CD4-positive, alpha-beta T cell treated with Interleukin-6 for 4 hours (primary cell): ENCODE results near the gene ATXN7.

Source experiments
- DNase-seq: peaks from one replicate; pipeline ENCODE4 v3.0.0-alpha.2; 2020; ENCODE audit warnings: mixed read lengths

Gene ATXN7

GRCh38 chr3:63967675-63968611, 104.3 kb downstream of the ATXN7 start:
- peak; percentile 51 for DNase-seq

DNA sequence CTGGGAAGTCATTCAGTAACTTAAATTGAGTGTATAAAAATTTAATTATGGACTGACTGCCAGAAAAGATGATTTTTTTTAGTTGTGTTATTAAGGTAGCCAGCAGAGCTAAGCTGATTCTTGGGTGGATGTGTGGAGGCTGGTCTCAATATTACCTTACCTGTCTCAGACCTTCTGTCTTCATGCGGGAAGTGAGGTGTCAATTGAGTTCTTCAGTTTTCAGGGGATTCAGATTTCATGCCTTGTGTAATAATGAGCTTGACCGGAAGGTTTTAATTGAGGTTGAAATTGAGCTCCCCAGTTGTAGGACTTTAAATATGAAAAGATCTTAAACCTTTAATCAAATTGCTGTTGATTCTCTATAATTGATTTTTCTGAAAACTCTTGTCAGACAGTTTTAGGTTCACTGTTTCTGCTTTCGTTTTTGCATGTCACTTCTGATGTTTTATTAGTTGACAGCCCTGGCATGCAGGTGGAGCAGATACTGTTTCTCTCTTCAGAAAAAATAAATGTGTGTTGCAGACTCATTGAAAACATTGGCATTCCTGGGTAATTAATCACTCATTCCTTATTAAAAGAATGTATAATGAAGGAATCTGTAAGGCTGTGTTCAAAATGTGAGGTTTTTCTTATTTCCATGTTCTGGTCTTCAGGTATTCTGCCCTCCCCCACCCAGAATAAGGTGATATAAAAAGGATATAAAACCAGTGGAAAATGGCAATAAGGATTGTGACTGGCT, 105.1 kb downstream of the ATXN7 start:
- DNase-seq = peak; percentile 22

GRCh38 chr3:63969876-63970275, 106.2 kb downstream of the ATXN7 start:
- no peak for DNase-seq

DNA sequence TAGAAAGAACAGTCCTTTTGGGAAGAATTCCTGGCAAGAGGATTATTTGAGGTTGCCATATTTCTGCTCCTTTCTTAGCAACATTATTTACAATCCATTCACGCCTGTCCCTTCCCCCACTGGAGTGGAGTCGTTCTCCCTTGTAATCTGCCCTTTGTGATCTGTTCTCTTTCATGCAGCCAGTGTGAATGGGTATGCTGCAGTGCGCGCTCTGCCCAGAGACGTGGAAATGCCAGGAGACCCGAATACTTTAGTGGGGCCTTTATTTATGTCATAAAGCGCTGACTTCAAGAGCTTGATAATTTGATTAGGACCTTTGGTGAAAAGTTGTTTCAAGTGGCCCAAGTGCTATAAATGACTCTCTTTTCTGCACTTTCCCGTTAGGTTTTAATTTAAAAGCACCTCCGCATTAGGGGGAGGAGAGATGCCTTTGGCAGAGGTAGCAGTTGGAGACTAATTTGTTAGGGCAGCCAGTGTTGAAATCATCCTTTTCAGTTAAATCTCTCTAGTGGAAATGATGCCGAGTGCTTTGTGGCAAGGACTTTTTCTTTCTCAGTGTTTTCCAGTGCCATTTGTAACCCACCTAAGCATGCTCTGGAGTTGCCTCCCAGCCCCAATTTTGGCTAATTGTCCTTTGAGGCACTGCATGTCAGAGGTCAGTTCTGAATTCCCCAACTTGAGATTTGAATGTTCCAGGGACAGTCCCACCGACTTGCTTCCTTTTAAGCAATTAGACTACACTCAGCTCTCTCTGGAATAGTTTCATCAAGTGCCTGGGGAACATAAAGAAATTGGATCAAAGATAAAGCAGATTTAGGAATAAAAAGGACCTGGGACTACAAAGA, 107.2 kb downstream of the ATXN7 start:
- peak; percentile 41 for DNase-seq

DNA sequence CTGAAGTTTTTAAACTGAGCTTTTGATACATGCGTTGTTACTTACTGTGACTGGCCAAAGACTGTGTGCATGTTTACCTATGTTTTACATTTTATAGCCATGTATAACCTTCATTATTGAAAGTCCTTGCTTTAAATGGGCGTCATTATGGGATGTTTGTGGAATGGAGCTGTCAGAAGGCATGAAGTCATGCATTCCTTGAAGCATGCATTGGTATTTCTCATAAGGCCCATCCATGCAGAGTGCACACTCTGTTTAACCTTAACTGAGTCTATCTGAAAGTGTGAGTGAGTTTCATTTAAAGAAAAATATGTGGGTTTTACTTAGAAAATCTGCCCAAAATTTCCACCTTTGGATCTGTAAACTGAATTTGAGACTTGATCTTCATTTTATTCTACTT, 108.5 kb downstream of the ATXN7 start:
- no peak for DNase-seq

DNA sequence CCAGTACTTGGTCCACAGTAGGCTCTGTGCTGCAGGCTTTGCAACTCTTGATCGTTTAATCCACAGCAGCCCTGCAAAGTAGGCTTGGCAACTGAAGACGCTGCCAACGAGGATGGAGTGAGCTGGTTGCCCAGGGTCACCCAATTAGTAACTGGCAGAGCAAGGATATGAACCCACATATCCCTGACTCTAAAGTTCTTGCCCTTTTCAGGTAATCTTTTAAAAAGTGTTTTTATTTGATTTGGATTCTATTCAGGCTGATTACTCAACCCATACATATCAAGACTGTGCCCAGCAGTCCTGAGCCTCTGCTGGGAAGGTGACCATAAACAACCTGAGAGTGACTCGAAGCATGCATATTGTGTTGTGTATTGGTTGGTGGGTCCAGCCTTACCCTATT, 109.3 kb downstream of the ATXN7 start:
- DNase-seq = no peak

GRCh38 chr3:63973406-63973805, 109.7 kb downstream of the ATXN7 start:
- DNase-seq = no peak

- DNase-seq = no peak
Observed at GRCh38 chr3:63974451-63974850, 110.8 kb downstream of the ATXN7 start.

DNA sequence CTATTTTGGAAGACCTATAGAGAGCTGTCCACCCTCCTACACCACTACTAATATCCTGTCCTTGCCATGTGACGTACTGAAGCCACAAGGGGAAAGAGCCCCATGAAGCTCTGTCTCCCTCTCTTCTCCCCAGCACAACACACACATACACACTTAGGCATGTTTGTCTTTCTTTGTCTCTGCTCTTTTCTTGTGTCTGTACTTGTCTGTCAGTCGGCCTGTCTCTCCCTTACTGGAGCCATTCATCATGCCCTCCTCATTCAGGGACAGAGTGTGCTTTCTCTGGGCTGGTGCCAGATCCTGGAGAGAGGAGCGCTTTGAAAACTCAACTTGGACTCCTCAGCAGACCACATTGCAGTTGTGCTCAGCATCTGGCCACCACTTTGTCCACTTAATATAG, 112.1 kb downstream of the ATXN7 start:
- no peak for DNase-seq

DNA sequence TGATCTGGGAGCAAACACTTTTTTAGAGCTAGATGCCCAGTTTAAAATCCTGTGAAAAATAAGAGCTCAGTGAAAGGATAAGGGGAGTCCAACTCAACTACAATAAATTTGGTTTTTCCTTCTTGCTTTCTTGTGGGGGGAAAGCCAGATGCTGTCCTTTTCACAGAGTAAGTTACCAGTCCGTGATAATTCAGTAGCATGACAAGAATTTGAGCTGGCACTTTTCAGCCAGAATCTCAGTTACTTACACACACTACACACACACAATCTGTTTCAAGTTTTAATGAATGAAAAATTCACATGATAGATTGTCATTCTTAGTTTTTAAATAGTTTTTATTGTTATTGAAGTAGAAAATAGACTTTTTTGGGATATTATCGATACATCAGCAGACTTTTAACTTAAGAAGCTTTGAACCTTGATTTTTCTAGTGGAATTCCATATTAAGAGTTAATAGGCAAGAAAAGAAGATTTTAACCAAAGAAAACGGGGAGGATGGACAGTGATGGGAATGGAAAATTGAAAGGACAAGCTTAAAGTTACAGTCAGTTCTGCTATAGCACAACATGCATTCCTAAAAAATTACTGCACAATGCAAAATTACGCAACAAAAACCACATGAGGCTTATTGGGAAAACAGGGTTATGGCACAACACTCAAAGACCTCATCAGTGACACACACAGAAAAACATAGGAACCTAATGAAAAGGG, 112.6 kb downstream of the ATXN7 start:
- no peak for DNase-seq

- no peak for DNase-seq
Observed at GRCh38 chr3:63976872-63977200, 113.2 kb downstream of the ATXN7 start.

DNA sequence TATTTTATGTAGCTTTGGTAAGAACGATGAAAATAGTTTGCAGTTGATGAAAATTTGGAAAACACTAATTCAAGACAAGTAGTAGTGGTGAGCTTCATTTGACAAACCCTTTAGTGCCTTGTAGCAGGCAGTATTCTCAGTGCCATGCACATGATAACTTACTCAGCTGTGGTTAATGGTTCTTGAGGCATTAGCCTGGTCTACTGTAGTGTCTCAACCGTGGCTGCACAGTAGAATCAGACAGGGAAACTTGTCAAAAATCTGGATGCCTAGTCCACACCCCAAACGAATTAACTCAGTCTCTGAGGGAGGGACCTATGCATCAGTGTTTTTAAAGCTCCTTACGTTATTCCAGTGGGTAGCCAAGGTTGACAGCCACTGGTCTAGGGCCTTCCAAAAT, 114.2 kb downstream of the ATXN7 start:
- DNase-seq = peak; percentile 19

DNA sequence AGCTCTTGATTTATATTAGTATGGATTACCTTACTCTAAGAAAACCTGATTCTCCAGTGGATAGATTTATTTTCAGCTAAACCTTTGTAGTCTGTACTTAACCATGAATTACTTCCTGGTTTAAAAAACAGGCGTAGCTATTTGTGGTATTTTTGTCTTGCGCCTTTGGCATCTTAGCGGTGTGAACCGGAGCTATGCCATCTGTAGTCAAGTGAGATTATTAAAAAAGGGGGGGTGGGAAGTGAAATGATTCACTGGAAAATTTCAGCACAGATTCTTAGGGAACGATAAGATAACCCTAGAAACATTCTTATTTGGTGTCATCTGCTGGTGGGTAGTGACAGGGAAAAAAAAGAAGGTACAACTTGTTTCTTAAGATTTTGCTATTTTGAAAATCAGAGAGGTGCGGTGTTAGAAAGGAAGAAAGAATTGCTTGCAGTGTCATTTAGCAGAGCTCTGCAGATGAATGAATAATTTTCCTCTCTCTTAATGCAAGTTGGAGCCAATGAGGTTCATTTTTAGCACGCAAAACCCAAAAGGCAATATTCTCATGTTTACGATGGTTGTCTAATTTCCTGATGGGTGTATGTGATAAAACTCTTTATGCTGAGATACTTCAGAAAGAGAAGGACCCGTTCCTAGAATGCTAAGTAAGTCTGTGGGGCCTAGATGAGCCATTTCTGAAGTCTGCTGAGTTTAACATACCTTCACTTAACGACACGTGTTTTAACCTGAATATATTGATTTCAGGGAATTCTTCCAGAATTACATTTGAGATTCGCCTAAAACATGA, 115.6 kb downstream of the ATXN7 start:
- DNase-seq = peak; percentile 47

GRCh38 chr3:63980019-63980418, 116.4 kb downstream of the ATXN7 start:
- no peak for DNase-seq

GRCh38 chr3:63980830-63981498, 117.3 kb downstream of the ATXN7 start:
- no peak for DNase-seq

DNA sequence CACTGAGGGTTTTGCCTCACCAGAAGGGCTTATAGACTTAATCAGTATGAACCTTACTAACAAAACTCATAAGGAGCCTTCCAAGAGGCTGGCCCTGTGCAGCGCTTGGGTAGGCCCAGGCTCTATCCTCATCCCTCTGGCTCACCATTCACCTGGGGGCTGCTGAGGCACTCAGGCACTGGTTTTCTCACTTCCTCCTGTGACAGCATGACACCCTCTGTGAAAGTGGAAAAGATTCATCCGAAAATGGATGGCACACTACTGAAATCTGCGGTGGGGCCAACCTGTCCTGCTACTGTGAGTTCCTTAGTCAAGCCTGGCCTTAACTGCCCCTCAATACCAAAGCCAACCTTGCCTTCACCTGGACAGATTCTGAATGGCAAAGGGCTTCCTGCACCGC, 118.3 kb downstream of the ATXN7 start:
- no peak for DNase-seq

- no peak for DNase-seq
Observed at GRCh38 chr3:63984391-63984790, 120.7 kb downstream of the ATXN7 start.

GRCh38 chr3:63986146-63986545, 122.5 kb downstream of the ATXN7 start:
- DNase-seq = no peak

- no peak for DNase-seq
Observed at GRCh38 chr3:63986831-63987230, 123.2 kb downstream of the ATXN7 start.

- no peak for DNase-seq
Observed at GRCh38 chr3:63988943-63989342, 125.3 kb downstream of the ATXN7 start.

GRCh38 chr3:63990204-63990603, 126.5 kb downstream of the ATXN7 start:
- DNase-seq = no peak
